Measurements from ENCODE around the gene GRAMD2B.
"Not testable (repeated sequence)": the region's sequence is repeated elsewhere in the genome, so short reads cannot be mapped to it uniquely, and the experiment has no call there.

The GRAMD2B gene, protein sequence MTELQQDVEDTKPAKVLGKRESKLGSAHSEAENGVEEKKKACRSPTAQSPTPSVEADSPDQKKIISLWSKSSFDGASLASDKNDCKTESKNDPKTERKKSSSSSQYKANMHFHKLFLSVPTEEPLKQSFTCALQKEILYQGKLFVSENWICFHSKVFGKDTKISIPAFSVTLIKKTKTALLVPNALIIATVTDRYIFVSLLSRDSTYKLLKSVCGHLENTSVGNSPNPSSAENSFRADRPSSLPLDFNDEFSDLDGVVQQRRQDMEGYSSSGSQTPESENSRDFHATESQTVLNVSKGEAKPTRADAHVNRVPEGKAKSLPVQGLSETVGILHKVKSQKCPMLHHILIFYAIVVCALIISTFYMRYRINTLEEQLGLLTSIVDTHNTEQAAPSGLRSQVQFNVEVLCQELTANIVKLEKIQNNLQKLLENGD

DNA sequence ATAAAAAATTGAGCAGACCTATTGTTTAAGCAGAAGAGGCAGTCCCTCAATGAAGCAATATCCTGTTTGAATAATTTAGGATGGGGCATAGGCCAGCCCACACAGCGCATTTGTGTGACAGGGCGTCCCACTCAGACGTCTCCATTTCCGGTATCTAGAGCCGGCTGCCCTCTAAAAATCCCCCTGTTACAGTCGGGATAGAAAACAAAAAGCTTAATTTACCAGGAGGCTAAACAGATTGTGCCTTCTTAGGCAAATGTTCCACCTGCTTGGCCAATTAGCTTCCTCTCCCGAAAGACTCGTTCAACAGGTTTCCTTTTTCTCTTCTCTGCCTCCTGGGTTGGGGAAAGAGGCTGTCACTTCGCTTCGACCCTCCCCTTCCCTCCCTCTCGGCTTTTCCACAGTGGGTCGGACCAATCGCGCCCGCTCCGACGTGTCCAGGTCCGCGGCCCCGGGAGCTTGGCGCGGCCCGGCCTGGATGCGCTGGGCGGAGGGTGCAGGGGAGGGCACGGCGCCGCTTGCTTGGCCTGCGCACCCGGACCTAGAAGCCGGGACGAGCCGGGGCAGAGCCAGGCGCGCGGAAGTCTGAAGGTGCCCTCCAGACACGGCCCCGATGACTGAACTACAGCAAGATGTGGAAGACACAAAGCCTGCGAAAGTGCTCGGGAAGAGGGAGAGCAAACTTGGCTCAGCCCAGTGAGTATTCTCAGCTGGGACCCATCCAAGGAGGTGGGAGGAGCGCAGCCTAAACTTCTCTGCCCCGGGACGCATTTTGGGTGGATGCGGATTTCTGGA, at the start of gene GRAMD2B:
TSS of gene GRAMD2B (plus strand) at position 416 of the 795 bp plus-strand sequence. CDS start at position 614, 198 bp downstream.
- peak; percentile 38 for DNase-seq

DNA sequence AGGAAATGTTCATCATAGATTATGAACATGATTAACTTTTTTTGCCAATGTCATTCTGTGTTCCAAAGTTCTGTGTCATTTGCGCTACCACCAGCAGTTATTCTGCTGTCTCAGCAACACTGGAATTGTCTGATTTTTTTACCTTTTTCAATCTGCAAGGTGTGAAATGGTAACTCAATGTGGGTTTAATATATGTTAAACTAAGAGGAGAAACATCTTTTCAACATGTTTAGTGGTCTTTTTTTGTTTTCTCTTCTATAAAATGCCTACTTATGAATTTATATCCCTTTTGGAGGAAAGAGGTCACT, 49.1 kb upstream of the GRAMD2B start:
- no peak for DNase-seq

DNA sequence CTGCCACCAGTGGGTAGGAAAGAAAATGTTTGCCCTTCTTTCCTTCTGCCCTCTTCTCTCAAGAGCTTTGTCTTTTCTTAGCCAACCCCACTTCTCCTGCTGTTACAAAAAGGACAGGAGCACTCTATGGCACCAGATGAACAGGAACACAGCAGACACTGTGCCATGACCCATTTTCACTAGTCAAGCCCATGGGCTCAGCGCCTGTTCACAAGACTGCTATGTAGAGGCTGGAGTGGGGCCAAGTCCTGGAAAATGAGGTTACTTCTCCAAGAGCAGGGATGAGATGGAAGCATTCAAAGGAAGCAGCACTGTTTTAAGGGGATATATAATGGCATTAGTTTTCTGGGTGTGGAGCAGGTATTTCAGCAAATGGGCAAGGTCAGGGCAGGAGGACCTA, 46.8 kb upstream of the GRAMD2B start:
- DNase-seq, result no peak

DNA sequence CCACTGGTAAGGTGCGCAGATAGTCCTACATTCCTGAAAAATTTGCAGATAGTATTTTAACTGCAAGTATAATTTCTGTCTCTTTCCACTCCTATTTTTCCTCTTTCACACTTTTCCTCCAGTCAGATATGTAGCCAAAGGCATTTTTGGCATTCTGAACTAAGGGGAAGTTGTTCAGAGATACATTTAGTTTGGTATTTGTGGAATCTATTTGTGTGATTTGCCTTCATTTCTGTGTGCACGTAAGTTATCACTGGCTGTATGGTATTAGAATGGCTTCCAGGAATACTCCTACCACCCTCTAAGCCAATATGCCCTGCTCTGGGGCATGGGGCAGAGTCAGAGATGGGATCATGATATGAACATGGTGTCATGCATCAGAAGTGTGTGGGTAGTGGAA, 45.8 kb upstream of the GRAMD2B start:
- no peak for DNase-seq

DNA sequence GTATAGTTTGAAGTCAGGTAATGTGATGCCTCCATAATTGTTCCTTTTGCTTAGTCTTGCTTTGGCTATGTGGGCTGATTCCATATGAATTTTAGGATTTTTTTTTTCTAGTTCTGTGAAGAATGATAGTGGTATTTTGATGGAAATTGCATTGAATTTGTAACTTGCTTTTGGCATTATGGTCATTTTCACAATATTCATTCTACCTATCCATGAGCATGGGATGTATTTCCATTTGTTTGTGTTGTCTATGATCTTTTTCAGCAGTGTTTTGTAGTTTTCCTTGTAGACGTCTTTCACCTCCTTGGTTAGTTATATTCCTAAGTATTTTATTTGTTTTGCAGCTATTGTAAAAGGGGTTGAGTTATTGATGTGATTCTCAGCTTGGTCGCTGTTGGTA, 42.9 kb upstream of the GRAMD2B start:
- DNase-seq, result not testable (repeated sequence)

DNA sequence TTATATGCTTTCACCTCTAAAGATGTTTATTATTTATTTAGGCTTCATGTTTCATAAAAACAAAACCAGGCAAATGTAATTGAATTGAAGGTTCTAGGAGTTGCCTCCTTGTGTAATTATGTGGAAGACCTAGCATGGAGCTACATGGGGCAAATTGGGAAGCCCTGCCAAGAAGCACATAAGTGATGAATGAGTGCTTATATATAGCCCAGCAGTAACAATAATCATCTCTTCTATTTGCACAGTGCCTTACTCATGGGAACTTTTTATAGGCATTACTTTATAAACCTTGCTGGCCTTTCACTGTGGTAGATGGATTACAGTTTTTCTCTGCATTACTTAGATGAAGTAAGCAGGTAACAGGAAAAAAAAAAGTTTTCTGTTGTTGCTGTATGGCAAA, 40.0 kb upstream of the GRAMD2B start:
- no peak for DNase-seq

DNA sequence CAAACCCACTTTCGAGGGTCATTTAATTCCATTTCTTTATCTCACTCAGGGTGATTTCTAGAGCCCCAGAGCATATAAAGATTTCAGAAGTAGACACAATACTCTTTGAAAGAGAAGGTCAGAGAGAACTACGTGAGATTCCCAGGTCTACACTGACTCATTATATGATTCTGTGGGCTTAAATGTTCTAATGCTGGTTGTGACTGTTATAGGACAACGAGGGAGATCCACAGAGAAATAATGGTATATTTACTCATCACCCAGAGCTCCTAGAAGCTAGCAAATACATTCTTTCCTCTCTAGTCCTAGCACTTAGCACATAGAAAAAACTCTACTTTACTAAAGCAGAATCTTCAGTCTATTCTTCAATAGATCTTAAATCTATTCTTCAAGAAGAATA, 39.4 kb upstream of the GRAMD2B start:
- no peak for DNase-seq

DNA sequence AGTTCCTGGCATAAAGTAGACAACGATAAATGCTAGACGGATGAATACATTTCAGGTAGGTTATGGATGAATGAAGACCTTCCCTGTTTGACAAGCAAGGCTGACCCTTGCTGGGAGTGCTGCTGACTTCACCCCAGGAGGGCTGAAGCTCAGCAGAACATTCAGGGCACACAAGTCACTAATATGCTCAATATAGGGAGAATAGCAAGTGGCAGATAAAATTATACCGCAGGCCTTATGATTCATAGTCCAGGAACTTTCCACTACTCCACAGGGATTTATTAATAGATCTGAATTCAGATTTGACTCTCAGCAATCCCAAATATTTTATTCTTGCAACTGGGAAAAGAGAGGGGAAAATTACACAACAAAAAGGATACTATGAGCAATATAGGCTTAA, 38.2 kb upstream of the GRAMD2B start:
- no peak for DNase-seq

DNA sequence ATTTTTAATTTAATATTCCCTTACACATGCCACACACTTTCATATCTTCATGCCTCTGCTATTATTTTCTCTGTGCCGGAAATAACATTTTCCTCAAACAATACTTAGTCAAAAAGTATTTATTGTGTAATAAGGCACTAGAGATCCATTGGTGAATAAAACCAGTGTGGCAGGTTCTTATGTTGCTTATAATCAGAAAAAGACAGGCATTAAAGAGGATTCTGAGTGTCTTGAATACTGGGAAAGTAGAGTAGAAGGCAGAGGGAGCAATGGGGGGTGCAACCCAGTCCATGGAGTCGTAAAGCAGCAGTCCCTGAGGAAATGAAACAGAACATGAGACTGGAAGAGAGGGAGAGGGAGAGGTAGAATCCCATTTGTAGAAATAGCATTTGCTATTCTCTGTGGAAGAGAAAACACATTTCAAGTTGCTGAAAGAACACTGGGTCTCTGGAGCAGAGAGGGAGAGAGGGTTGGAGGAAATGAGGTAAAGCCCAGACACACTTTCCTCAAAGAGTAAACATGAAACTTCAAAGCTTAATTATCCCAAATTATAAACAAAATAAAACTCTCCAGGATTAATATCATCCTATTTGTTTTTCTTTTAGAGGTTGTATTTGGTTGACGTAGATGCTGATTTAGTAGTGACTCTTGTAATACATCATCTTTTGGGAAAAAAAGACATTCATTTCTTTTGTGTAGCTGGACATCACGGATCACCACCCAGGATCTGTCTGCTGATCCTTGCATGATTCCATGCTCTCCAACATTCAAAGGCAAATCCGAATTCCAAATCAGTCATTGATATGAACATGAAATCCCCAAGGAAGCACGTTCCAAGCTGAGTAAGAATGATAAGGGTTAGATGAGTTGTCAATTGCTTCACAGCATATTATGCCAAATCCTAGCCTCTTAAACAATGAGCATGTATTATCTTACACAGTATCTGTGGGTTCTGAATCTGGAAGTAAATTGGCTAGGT, 37.4 kb upstream of the GRAMD2B start:
- no peak for DNase-seq

DNA sequence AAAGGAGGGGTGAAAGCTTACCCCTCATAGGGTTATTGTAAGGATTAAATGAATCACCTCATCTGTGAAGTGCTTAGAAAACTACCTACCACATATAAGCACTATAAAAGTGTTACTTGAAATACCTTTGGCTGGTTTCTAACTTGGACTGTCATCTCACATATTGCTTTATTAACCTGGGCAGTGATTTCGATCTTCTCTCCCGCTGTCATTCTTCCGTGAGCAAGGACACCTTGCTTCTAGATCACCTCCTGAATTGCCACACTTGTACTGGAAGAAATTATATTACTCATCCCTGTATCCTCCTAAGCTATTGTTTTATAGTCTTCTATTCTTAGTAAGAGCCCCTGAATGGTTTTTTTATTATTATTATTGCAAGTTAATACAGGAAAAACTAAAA, 34.0 kb upstream of the GRAMD2B start:
- DNase-seq, result no peak

DNA sequence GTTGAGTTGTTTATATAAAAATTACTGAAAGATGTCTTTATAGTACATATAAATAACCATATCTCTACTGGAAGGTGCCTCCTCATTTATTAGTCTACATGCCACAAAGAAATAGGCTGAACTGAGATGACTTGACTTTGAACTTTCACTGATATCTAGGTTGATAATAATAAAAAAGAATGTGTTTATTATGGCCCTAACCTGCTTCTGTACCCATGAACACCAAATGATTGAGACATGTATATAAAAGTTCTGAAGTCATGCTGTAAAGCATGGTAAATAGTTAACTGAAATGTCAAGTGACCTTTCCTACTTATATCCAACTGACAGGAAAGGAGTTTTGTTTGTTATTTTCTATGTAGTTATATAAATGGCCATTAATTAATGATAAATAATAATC, 33.2 kb upstream of the GRAMD2B start:
- DNase-seq, result no peak

DNA sequence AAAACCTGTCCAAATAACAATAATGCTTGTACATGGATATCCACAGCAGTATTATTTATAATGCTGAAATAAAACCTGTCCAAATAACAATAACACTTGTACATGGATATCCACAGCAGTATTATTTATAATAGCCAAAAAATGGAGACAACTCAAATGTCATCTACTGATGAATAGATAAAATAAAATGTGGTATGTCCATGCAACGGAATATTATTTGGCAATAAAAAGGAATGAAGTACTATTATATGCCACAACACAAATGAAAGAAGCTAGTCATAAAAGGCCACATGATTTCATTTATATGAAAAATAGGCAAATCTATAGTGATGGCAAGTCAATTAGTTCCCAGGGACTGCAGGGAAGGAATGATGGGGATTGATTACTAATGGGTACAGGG, 31.8 kb upstream of the GRAMD2B start:
- no peak for DNase-seq

DNA sequence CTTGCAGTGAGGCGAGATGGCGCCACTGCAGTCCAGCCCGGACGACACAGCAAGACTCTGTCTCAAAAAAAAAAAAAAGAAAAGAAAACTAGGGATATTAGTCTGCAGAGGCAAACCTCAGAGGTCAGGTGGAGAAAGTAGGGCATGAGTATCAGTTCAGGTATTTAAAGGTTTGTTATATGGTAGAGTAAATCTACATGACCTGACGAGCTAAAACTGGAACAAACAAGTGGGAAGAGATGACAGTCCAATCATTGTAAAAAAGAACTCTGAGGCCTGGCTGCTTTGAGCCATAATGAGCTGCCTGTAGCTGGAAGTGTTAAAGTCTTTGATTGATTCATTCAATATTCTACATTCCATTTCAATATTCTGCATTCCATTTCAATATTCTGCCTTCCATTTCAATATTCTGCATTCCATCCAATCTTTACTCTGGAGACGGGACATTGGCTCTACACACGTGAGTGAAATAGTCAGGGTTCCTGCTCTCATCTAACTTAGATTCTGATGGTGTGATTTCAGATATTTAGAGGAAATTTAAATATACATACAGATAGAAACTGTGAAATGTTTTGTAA, 28.9 kb upstream of the GRAMD2B start:
- no peak for DNase-seq

DNA sequence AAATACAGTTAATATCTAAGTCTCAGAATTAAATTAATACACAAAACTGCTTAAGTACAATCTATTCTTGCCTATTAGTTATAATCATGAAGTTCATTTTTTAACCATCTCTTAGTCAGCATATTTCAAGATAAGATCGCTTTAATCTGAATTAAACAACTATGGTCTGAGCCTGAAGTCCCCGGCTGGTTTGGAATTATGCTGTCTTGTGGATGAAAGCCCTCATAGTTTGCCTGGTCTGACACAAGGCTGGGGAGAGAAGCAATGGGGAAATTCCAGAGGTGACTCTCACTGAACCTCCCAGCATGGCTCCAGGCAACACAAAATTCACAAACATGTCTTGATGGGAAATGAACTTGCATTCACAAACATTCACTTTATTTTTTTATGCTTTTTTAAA, 28.0 kb upstream of the GRAMD2B start:
- no peak for DNase-seq

DNA sequence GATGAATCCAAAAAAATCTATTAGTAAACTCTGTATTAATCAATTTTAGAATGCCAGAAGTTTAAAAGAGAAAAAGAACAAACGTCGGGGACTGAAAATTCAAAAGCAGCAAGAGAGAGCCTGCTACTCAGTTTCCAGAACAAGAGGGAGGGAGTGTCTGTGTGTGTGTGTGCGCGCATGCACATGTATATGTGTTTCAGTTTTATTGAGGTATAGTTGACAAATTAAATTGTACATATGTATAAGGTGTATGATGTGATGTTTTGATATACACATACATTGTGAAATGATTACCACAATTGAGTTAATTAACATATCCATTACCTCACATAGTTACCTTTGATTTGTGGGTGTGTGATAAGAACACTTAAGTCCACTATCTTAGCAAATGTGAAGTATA, 27.6 kb upstream of the GRAMD2B start:
- DNase-seq, result no peak

DNA sequence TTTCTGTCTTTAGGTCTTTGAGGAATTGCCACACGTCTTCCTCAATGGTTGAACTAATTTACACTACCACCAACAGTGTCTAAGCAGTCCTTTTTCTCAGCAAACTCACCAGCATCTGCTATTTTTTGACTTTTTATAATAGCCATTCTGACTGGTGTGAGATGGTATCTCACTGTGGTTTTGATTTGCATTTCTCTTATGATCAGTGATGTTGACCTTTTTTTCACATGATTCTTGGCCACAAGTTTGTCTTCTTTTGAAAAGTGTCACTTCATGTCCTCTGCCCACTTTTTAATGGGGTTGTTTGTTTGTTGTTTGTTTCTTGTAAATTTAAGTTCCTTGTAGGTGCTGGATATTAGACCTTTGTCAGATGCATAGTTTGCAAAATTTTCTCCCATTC, 26.5 kb upstream of the GRAMD2B start:
- not testable (repeated sequence) for DNase-seq

DNA sequence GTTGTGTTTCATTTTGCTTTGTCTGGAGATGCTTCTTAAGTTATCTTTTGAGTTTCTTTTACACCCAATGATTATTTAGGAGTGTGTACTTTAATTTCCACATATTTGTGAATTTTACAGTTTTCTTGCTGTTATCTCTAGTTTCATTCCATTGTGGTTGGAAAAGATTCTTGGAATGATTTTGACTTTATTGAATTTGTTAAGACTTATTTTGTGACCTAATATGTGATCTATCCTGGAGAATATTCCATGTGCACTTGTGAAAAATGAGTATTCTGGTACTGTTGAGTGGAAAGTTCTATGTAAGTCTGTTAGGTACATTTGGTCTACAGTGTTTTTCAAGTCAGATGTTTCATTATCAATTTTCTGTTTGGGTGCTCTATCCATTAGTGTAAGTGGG, 24.4 kb upstream of the GRAMD2B start:
- no peak for DNase-seq

DNA sequence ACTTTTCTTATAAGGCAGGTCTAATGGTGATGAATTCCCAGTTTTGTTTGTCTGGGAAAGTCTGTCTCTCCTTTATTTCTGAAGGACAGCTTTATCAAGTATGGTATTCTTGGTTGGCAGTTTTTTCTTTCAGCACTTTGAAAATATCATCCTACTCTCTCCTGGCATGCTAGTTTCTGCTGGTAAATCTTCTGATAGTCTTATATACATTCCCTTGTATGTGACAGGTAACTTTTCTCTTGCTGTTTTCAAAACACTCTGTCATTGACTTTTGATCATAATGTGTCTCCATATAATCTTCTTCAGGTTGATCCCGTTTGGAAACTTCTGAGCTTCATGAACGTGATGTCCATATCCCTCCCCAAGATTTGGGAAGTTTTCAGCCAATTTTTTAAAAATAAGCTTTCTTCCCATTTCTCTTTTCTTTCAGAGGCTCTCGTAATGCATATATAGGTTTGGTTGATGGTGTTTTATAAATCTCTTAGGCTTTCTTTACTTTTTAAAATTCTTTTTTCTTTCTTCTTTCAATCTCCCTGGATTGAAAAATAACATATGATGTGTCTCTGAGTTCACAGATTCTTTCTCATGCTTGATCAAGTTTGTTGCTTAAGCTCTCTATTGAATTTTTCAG, 22.5 kb upstream of the GRAMD2B start:
- DNase-seq, result no peak

DNA sequence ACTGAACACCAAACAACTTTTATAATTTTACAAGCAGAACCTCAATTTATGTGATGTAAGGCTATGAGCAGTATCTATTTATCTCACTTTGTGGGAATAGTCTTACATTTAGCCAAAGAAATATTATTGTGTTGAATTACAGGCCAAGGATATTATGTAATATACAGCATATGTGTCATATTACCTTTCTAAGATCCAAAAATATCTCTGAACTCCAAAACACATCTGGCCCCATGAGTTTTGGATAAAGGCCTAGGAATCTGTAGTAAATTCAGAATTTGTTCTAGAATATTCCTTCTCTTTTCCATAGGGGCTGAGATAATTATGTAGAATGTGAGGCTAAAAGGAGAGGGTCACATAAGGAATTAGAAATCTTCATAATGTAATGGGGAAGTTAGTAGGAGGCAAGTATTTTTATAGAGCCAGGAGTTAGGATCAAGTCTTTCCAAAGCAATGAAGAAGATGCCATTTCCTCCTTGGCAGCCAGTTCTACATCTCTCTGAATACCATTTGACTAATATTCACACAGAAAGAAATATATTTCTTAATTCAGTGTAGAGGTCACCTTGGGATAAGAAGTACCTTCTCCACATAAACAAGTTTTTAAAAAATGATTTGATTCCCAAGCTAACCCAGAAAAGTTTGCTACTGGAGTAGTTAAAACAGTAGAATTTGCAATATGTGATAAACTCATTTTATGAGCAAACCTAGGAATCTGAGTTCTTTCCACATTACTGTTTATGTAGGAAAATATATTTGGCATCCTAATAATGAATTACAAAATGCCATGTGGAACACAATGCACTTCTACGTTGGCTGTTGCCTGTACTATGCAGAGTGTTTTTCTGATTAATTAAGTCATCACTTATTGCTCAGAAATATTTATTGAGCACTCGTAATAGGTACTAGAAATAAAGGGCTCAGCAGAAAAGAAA, 20.3 kb upstream of the GRAMD2B start:
- no peak for DNase-seq

DNA sequence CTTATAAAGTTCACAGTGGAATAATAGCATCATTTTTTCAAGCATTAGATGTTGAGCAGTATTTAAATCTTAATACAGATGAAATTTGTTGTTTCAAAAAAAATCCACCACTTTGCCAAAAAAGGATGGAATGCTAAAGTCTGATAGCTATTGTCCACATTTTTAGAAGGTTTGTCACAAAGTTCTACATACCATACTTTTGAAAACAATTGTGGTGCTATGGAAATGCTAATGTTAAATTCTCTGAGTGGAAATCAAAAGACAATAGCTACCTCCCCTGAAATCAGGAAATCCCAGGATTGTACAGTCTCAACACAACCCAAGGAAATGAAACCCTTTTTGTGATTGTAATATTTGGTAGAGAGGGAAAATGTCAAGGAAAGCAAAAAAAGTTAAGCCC, 19.3 kb upstream of the GRAMD2B start:
- DNase-seq, result no peak

DNA sequence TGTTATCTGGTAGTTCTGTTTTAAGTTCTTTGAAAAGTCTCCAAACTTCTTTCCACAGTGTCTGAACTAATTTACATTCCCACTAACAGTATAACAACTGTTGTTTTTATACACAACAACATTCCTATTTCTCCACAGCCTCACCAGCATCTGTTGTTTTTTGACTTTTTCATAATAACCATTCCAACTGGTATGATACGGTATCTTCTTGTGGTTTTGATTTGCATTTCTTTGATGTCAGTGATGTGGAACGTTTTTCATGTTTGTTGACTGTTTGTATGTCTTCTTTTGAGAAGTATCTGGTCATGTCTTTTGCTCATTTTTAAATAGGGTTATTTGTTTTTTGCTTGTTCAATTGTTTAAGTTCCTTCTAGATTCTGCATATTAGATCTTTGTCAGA, 12.6 kb upstream of the GRAMD2B start:
- no peak for DNase-seq
